Activated CD4-positive, alpha-beta T cell treated with anti-CD3 and anti-CD28 coated beads for 1 hour (primary cell): ENCODE measurements around the gene PTPRR.

Experiments used
- DNase-seq: peaks from one replicate; pipeline ENCODE4 v3.0.0-alpha.2; 2020

The PTPRR gene

GRCh38 chr12:70785896-70786295 is 134.6 kb downstream of the PTPRR start:
- no peak for DNase-seq

- DNase-seq, result no peak
These were observed 136.4 kb downstream of the PTPRR start for GRCh38 chr12:70784042-70784668.

- DNase-seq, result no peak
These were observed 137.1 kb downstream of the PTPRR start for GRCh38 chr12:70783455-70783854.

GRCh38 chr12:70779250-70779649 is 141.3 kb downstream of the PTPRR start:
- no peak for DNase-seq

- DNase-seq, result no peak
These were observed 146.5 kb downstream of the PTPRR start for GRCh38 chr12:70774055-70774454.

- no peak for DNase-seq
These were observed 147.7 kb downstream of the PTPRR start for GRCh38 chr12:70772836-70773235.

GRCh38 chr12:70771581-70771980 is 149.0 kb downstream of the PTPRR start:
- DNase-seq, result no peak

GRCh38 chr12:70763666-70764065 is 156.9 kb downstream of the PTPRR start:
- no peak for DNase-seq

- DNase-seq, result no peak
These were observed 158.5 kb downstream of the PTPRR start for GRCh38 chr12:70762000-70762399.

GRCh38 chr12:70759161-70759918 is 161.2 kb downstream of the PTPRR start:
- DNase-seq, result no peak

- DNase-seq, result no peak
These were observed 162.1 kb downstream of the PTPRR start for GRCh38 chr12:70758494-70758845.

GRCh38 chr12:70757830-70758493 is 162.6 kb downstream of the PTPRR start:
- DNase-seq, result no peak

GRCh38 chr12:70756791-70757190 is 163.7 kb downstream of the PTPRR start:
- no peak for DNase-seq

GRCh38 chr12:70756118-70756517 is 164.4 kb downstream of the PTPRR start:
- no peak for DNase-seq

GRCh38 chr12:70754330-70754741 is 166.2 kb downstream of the PTPRR start:
- DNase-seq, result no peak

GRCh38 chr12:70752327-70752726 is 168.2 kb downstream of the PTPRR start:
- DNase-seq, result no peak

- no peak for DNase-seq
These were observed 170.6 kb downstream of the PTPRR start for GRCh38 chr12:70749931-70750330.

- no peak for DNase-seq
These were observed 171.7 kb downstream of the PTPRR start for GRCh38 chr12:70748809-70749208.

GRCh38 chr12:70747445-70748260 is 172.9 kb downstream of the PTPRR start:
- no peak for DNase-seq

- no peak for DNase-seq
These were observed 175.5 kb downstream of the PTPRR start for GRCh38 chr12:70745048-70745447.

GRCh38 chr12:70744178-70744577 is 176.4 kb downstream of the PTPRR start:
- no peak for DNase-seq

GRCh38 chr12:70741256-70741655 is 179.3 kb downstream of the PTPRR start:
- no peak for DNase-seq

GRCh38 chr12:70739756-70740155 is 180.8 kb downstream of the PTPRR start:
- DNase-seq, result no peak
